22Rv1 (cell line): Measurements from ENCODE around the gene TRMT11.

Experiments
- H3K27ac ChIP-seq: fragments of 450-650 bp; 2 replicates; pipeline ENCODE4 v1.5.1; 2017
- CTCF ChIP-seq: fragments of 450-650 bp; IDR thresholded peaks from 2 replicates; pipeline ENCODE4 v1.5.1; 2017; ENCODE audit warnings: mild to moderate bottlenecking
- ZFX ChIP-seq: fragments of 450-650 bp; IDR thresholded peaks from 2 replicates; pipeline ENCODE4 v1.6.1; 2017; ENCODE audit warnings: antibody characterized with exemption, borderline replicate concordance

TRMT11 gene

GRCh38 chr6:126086560-126086959, 100.2 kb downstream of the TRMT11 start:
- TF ChIP-seq CTCF = no peak
- no peak for TF ChIP-seq ZFX
- no peak overlapping the region for H3K27ac ChIP-seq
